GM21723 (cell line): ENCODE results near the gene SUMO4.

Experiments
- ATAC-seq: cut with Tn5 transposase; IDR thresholded peaks from one replicate; pipeline ENCODE4 v1.9.1; 2021; ENCODE audit warnings: mild to moderate bottlenecking, moderate library complexity; ENCODE audit not compliant: unreplicated experiment

The SUMO4 gene

DNA sequence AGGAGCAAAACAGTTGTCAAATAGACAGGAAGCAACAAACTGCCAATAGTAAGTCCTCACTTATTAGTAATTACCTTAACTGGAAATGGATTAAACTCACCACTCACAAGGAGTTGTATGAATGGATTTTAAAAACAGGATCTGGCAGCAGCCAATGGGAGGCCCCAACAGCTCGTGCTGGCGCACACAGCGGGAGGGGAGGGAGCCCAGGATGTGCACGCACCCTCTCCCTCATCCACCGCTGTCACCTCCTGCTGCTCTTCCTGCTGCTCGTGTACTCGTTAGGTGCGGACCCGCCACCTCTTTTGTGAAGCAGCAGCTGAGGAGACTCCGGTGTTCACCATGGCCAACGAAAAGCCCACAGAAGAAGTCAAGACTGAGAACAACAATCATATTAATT, at the start of gene SUMO4:
TSS of gene SUMO4 (plus strand) at position 213 of the 400 bp plus-strand sequence. CDS start at position 343, 130 bp downstream.
- ATAC-seq, result no peak

DNA sequence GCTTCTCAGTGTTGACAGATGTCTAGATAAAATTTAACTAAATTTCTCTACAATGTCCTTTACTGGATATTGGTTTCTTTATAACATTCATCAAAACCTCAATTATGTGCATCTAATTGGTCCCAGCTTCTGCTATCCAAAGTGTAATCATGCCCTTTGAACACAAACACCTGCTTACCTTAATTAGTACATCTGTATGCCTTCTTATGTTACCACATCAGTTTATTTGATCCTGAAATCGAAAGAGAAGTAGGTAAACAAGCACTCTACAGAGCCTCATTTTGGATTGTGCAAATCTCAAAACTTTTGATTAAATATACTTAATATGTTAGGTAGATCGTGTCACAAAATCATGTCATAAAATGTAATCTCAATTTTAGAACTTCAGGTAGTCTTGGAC, 46.1 kb upstream of the SUMO4 start:
- no peak for ATAC-seq

- no peak for ATAC-seq
Measured at GRCh38 chr6:149356081-149356750, 43.8 kb upstream of the SUMO4 start.

DNA sequence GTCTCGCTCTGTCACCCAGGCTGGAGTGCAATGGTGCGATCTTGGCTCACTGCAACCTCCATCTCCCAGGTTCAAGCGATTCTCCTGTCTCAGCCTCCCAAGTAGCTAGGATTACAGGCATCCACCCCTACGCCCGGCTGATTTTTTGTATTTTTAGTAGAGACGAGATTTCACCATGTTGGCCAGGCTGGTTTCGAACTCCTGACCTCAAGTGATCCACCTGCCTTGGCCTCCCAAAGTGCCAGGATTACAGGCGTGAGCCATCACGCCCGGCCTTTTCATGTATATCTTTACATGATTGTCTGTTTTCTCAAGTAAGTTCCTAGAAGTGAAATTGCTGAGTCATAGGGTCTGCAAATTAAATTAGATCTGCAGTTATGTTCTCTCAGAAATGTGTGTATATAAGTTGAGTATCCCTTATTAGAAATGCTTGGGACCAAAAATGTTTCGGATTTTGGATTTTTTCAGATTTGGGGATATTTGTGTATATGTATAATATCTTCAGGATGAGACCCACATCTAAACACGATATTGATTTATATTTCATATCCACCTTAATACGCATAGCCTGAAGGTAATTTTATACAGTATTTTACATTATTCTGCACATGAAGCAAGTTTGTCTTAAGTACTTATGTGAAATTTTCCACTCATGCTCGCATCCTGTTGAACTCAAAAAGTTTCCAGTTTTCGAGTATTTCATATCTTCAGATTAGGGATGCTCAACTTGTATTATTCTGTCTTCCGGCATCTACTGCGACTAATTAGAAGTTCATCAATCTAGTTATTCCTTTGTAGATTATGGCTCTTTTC, 42.1 kb upstream of the SUMO4 start:
- ATAC-seq, result no peak

DNA sequence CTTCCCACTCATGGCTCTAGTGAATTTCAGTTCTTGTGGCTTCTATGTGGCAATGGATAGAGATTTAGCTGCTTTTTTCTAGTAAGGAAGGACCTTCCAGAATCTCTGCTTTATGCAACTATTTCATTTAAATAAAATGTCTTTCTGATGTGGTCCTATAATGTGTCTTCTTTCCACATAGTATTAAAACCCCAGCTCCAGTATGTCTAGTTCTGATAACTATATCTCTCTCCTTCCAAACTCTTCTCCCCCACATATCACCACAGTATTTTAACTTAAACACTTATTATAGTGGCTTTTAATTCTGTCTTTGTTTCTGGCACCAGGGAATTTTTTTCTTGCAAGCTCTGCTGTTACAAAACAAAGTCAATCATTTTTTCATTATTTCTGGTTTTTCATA, 40.6 kb upstream of the SUMO4 start:
- no peak for ATAC-seq

GRCh38 chr6:149360536-149360935, 39.5 kb upstream of the SUMO4 start:
- no peak for ATAC-seq

DNA sequence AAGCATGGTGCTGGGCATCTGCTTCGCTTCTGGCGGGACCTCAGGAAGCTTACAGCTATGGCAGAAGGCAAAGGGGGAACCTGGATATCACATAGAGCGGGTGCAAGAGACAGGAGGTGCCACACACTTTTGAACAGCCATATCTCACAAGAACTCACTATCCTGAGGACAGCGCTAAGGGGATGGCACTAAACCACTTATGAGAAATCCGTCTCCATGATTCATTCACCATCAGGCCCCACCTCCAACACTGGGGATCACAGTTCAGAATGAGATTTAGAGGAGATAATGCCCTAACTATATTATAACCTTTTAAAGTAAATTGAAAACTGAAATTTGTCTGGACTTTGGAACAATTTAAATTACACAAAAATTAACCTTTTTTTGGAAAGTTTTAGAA, 37.8 kb upstream of the SUMO4 start:
- no peak for ATAC-seq

DNA sequence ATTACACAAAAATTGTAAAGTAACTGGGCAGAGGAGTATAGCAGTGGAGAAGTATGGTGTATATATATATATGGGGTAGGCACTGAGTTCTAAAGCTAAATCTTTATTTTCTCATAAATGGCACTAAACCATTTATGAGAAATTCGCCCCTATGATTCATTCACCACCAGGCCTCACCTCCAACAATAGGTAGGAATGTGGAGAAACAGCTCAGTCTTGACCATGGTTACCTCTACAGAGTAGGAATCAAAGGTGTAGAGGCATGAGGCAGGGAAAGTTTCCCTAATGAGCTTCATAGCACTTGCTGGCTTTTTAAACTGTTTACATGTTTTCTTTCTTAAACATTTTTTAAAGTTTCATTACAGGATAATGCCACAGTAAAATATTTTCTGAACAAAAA, 36.9 kb upstream of the SUMO4 start:
- no peak for ATAC-seq

DNA sequence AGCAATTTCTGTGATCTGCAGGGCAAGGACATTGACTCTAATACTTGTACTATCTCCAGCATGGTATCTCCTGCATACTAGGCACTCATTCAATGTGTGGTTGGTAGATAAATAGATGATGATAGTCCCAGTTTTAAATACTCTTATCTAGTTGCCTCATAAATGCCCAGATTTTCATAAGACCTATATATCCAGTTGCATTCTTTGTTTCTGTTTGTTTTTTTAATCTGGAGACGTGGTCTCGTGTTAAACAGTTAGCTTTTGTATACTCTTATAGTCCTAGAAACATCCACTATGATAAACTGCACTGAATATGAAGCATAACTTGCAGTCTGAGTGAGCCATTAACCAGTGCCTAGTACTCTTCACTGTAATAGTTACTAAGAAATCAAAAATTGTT, 35.5 kb upstream of the SUMO4 start:
- ATAC-seq, result no peak

DNA sequence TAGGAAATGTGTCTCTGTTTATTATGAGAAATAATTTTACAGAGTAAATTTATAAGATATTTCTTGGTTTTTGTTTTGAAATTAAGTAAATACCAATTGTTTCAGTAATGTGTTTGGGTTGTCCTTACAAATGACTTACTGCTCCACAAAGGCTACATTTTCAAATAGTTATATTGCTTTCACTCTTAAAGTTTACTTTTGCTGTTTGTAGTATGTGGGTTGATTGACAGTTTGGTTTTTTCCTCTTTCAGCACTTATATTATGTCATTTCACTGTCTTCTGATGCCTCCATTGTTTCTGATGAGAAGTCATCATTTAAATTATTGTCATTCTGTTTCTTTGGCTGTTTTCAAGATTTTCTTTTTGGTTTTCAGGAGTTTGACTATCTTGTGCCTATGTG, 34.9 kb upstream of the SUMO4 start:
- no peak for ATAC-seq

- no peak for ATAC-seq
Measured at GRCh38 chr6:149366267-149366921, 33.7 kb upstream of the SUMO4 start.

DNA sequence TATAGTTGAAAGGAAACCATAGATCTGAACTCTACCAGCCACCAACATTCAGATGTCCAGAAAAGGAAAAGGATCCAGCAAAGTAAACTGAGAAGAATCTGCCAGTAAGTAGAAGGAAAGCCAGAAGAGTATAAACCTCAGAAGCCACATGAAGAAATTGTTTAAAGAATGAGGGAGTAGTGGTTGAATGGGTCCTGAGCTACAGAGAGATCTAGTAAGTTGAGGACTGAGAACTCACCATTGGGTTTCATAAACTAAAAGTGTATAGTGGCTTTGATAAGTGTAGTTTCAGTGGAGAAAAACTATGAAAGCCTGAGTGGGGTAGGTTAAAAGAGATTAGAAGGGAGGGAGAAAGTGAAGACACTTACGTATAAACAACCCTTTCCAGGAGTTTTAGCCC, 32.0 kb upstream of the SUMO4 start:
- ATAC-seq, result peak; percentile 58

GRCh38 chr6:149371154-149371553, 28.9 kb upstream of the SUMO4 start:
- no peak for ATAC-seq

- no peak for ATAC-seq
Measured at GRCh38 chr6:149372062-149372461, 28.0 kb upstream of the SUMO4 start.

- ATAC-seq, result no peak
Measured at GRCh38 chr6:149373511-149373910, 26.6 kb upstream of the SUMO4 start.

DNA sequence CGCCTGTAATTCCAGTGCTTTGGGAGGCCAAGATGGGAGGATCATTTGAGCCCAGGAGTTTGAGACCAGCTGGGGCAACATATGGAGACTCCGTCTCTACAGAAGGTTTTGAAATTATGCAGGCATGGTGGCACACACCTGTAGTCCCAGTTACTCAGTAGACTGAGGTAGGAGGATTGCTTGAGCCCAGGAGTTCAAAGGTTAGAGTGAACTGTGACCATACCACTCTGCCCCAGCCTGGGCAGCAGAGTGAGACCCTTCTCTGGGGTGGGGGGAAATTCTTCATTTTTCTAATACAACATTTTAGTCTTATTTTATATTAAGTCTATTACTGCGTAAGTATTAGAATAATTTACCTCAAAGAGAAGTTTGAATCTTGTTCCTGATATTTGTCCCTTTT, 20.1 kb upstream of the SUMO4 start:
- ATAC-seq, result no peak

GRCh38 chr6:149380523-149380922, 19.5 kb upstream of the SUMO4 start:
- no peak for ATAC-seq

- ATAC-seq, result no peak
Measured at GRCh38 chr6:149383371-149383770, 16.7 kb upstream of the SUMO4 start.

- ATAC-seq, result no peak
Measured at GRCh38 chr6:149384464-149384863, 15.6 kb upstream of the SUMO4 start.

- ATAC-seq, result no peak
Measured at GRCh38 chr6:149385998-149386646, 13.9 kb upstream of the SUMO4 start.

- no peak for ATAC-seq
Measured at GRCh38 chr6:149387779-149388512, 12.1 kb upstream of the SUMO4 start.
